Measurements from ENCODE around the gene MFF.
A peak's percentile ranks its signal among the peaks of the same experiment; 100 is the strongest.

The MFF gene

DNA sequence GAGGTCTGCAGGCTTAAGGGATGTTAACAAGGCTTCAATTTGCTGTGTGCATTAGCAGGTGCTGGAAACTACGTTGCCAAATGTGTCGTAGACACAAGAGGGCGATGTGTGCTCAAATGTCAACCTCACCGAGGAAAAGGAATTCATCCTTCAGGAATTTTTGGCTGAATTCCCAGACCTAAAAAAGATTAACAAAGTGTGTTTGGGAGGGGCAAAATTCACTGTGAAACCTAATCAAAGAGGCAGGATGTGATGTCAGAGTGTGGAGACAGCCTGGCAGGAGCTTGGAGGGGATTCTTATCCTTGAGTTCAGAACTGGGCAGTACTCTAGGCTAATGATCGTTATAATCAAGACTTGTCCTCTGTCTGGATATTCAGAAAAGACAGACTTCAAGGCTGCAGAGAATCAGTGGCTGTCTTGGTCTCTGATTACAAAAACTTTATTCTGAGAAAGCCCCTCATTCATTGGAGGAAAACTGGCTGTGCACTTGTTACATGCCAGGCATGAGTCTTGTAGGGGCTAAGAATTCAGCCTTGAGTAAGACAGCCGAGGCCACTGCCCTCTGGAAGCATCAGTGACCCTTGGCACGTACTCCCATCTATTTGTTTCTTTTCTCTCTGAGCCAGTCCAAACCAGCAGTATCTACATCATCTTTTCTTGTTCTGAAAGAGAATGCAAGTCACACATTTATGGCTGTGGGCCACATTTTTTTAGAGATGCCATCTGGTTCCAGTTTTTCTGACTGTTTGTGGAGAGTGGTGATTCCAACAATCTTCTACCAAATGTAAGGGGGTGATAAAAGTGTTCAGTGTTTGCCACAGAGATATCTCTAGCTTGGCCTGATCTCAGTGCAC, 81.4 kb downstream of the MFF start (continued):
- TF ChIP-seq, protein P1, sequence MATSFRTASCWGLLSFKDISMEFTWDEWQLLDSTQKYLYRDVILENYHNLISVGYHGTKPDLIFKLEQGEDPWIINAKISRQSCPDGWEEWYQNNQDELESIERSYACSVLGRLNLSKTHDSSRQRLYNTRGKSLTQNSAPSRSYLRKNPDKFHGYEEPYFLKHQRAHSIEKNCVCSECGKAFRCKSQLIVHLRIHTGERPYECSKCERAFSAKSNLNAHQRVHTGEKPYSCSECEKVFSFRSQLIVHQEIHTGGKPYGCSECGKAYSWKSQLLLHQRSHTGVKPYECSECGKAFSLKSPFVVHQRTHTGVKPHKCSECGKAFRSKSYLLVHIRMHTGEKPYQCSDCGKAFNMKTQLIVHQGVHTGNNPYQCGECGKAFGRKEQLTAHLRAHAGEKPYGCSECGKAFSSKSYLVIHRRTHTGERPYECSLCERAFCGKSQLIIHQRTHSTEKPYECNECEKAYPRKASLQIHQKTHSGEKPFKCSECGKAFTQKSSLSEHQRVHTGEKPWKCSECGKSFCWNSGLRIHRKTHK (tag by site-specific recombination; IDR thresholded peaks at IDR 0.05) = no peak
- TF ChIP-seq ZNF2 (tag by site-specific recombination; IDR thresholded peaks at IDR 0.05) = peak; percentile 53; the same call in 1 of the 2 replicates
- TF ChIP-seq REST (tag by site-specific recombination; IDR thresholded peaks at IDR 0.05) = no peak
- TF ChIP-seq HOXA7 (CRISPR knock-in tag; IDR thresholded peaks at IDR 0.05; ENCODE audit: borderline replicate concordance) = no peak
- TF ChIP-seq ZNF24 (tag by site-specific recombination; IDR thresholded peaks at IDR 0.05) = 0 out of 2 replicates have a peak, but pooled peaks have one; percentile 45
- TF ChIP-seq ZSCAN30 (tag by site-specific recombination; IDR thresholded peaks at IDR 0.05) = 0 out of 2 replicates have a peak, but pooled peaks have one; percentile 40
- no peak for TF ChIP-seq ZNF132 (tag by site-specific recombination; IDR thresholded peaks at IDR 0.05; ENCODE audit: borderline replicate concordance)
- TF ChIP-seq, protein P2, sequence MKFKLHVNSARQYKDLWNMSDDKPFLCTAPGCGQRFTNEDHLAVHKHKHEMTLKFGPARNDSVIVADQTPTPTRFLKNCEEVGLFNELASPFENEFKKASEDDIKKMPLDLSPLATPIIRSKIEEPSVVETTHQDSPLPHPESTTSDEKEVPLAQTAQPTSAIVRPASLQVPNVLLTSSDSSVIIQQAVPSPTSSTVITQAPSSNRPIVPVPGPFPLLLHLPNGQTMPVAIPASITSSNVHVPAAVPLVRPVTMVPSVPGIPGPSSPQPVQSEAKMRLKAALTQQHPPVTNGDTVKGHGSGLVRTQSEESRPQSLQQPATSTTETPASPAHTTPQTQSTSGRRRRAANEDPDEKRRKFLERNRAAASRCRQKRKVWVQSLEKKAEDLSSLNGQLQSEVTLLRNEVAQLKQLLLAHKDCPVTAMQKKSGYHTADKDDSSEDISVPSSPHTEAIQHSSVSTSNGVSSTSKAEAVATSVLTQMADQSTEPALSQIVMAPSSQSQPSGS (tag by site-specific recombination; IDR thresholded peaks at IDR 0.05; ENCODE audit: low read depth) = 0 out of 2 replicates have a peak, but pooled peaks have one; percentile 20
- TF ChIP-seq TRIM28 (IDR thresholded peaks at IDR 0.05; ENCODE audit: borderline replicate concordance, low read length) = 0 out of 2 replicates have a peak, but pooled peaks have one; percentile 29
- TF ChIP-seq ZNF473 (tag by site-specific recombination; IDR thresholded peaks at IDR 0.05) = no peak
- peak; percentile 77; the same call in 1 of the 2 replicates for TF ChIP-seq INSM2 (tag by site-specific recombination; IDR thresholded peaks at IDR 0.05)
- no peak for TF ChIP-seq ZNF335 (tag by site-specific recombination; conservative IDR thresholded peaks at IDR 0.05)
- TF ChIP-seq KLF17 (tag by site-specific recombination; IDR thresholded peaks at IDR 0.05) = peak; percentile 66
- peak; percentile 98 for TF ChIP-seq ZNF10 (tag by site-specific recombination; IDR thresholded peaks at IDR 0.05)
- no peak for TF ChIP-seq ZNF341 (tag by site-specific recombination; IDR thresholded peaks at IDR 0.05; ENCODE audit: low read depth)
- TF ChIP-seq PRDM10 (tag by site-specific recombination; IDR thresholded peaks at IDR 0.05) = peak; percentile 75
- TF ChIP-seq, protein P3, sequence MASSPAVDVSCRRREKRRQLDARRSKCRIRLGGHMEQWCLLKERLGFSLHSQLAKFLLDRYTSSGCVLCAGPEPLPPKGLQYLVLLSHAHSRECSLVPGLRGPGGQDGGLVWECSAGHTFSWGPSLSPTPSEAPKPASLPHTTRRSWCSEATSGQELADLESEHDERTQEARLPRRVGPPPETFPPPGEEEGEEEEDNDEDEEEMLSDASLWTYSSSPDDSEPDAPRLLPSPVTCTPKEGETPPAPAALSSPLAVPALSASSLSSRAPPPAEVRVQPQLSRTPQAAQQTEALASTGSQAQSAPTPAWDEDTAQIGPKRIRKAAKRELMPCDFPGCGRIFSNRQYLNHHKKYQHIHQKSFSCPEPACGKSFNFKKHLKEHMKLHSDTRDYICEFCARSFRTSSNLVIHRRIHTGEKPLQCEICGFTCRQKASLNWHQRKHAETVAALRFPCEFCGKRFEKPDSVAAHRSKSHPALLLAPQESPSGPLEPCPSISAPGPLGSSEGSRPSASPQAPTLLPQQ (tag by site-specific recombination; IDR thresholded peaks at IDR 0.05) = 0 out of 2 replicates have a peak, but pooled peaks have one; percentile 18
- no peak for TF ChIP-seq RBAK (tag by site-specific recombination; IDR thresholded peaks at IDR 0.05)
- peak; percentile 51; the same call in 1 of the 2 replicates for TF ChIP-seq SP7 (tag by site-specific recombination; IDR thresholded peaks at IDR 0.05)
- TF ChIP-seq, protein P4, sequence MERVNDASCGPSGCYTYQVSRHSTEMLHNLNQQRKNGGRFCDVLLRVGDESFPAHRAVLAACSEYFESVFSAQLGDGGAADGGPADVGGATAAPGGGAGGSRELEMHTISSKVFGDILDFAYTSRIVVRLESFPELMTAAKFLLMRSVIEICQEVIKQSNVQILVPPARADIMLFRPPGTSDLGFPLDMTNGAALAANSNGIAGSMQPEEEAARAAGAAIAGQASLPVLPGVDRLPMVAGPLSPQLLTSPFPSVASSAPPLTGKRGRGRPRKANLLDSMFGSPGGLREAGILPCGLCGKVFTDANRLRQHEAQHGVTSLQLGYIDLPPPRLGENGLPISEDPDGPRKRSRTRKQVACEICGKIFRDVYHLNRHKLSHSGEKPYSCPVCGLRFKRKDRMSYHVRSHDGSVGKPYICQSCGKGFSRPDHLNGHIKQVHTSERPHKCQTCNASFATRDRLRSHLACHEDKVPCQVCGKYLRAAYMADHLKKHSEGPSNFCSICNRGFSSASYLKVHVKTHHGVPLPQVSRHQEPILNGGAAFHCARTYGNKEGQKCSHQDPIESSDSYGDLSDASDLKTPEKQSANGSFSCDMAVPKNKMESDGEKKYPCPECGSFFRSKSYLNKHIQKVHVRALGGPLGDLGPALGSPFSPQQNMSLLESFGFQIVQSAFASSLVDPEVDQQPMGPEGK (tag by site-specific recombination; IDR thresholded peaks at IDR 0.05) = 0 out of 2 replicates have a peak, but pooled peaks have one; percentile 13

All from HEK293 (cell line).